ENCODE measurements around the gene REEP3.

DNA sequence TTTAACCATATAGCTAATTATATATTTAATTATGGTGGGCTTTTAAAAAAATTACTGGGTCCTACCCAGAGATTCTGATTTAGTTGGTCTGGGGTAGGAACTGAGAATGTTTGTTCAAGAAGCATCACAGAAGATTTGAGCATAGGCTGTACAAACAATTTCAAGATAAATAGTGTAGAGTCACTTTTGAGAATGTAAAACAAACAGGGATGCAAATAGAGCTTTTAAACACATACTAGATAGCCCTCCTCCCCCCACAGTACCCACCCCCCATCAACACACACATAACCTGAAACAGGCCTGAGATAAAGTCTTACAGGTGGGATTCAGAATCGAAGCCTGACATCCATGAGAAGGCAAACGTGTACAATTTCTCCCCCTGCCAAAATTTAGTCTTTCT is 15.6 kb upstream of the REEP3 start:
- TF ChIP-seq POLR2A (IDR thresholded peaks at IDR 0.05; ENCODE audit: low read depth, low read length): no peak
- TF ChIP-seq POLR2AphosphoS5 (IDR thresholded peaks at IDR 0.05; ENCODE audit: low read depth, low read length): no peak
